Stomach (tissue), 4 donors: ENCODE data around the gene CLEC19A.

ENCODE experiments used
- CTCF ChIP-seq, 7 experiments: fragments of 450-650 bp in 4 of 7; fragments of 200-600 bp in 3 of 7; sonication (generic) in 3 of 7; IDR thresholded peaks; one replicate each; pipeline ENCODE4 v1.5.1; 2016 to 2019; ENCODE audit warnings: antibody characterized with exemption in 7 of 7, control low read depth in 2 of 7, mild to moderate bottlenecking in 1 of 7
- EP300 ChIP-seq: sonication (generic); formaldehyde crosslinking; IDR thresholded peaks from one replicate; pipeline ENCODE4 v1.6.1; 2017; ENCODE audit warnings: antibody characterized with exemption
- POLR2A ChIP-seq, 4 donors: fragments of 450-650 bp; IDR thresholded peaks; one replicate each; pipeline ENCODE4 v1.6.1; 2016; ENCODE audit warnings: antibody characterized with exemption in 4 of 4, control low read depth in 2 of 4, mild to moderate bottlenecking in 1 of 4, moderate library complexity in 1 of 4
- POLR2AphosphoS5 ChIP-seq, 3 donors: sonication (generic); formaldehyde crosslinking; IDR thresholded peaks; one replicate each; pipeline ENCODE4 v1.6.1; 2016; ENCODE audit warnings: antibody characterized with exemption in 3 of 3

- TF ChIP-seq EP300 (no peak), CTCF (IDR thresholded peaks at IDR 0.05) (no peak), POLR2AphosphoS5 (IDR thresholded peaks at IDR 0.05) (no peak), POLR2A (IDR thresholded peaks at IDR 0.05) (no peak)
Measured at GRCh38 chr16:19301931-19302330, 16.4 kb downstream of the CLEC19A start.
